H1 (cell line): ENCODE results near the gene ITPKB. TPM values are rescaled to one million over a fixed set of nuclear protein-coding genes. Genes with fewer than 3 reads are reported as not detected.

ENCODE experiments used
- polyA plus RNA-seq, 7 experiments: library from polyadenylated mRNA; depleted of rRNA in 3 of 7; stranded (reverse) in 5 of 7; unstranded in 2 of 7; fragments of >200 nt in 5 of 7; fragments of 200-250 nt in 2 of 7; gene quantifications; 1 replicate in 5 of 7; 2 replicates in 1 of 7; 4 replicates in 1 of 7; pipeline versions ENCODE4 v1.2.1 to v1.2.3, GENCODE V29; 2011 to 2013; ENCODE audit warnings: missing spikeins in 2 of 7, mixed read lengths in 2 of 7
- total RNA-seq: library from RNA; stranded (reverse); fragmentation: NEBNext Ultra II Directional; extraction: Animal tissue kit (Norgen Biotek cat#: 25700); gene quantifications from 2 replicates; pipeline ENCODE4 v1.2.1, GENCODE V29; 2021
- TF ChIP-seq, protein P1 (sequence below): fragments of 300-600 bp; sonication (generic); IDR thresholded peaks from 2 replicates; pipeline ENCODE4 v1.7.1; 2012; ENCODE audit warnings: low read length, moderate library complexity, mild to moderate bottlenecking, inconsistent platforms; ENCODE audit not compliant: insufficient replicate concordance

Gene ITPKB
- total and polyA plus RNA-seq, 2 of the 8 experiments (the other 6 are each of a cell fraction or from before 2014, with no cell fraction given): 1.7 to 4.8 TPM

DNA sequence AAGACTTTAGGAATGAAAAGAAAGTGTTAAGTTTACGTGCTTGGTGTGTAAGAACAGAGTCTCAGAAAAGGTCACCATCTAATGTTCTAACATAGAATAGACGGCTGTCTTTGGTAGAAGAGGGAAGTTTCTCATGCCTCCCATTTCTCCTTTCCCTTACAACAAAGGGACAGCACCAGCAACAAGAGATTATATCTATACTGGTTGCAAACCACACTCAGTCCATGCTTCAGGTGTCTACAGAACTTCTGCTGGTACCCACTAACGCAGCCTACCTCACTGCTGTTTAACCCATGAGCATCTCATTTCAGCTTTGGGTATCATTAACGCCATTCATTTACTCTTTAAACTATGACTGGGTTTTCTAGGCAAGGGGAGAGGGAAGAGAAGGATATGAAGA lies 9.2 kb upstream of the ITPKB start (continued):
- TF ChIP-seq, protein P1, sequence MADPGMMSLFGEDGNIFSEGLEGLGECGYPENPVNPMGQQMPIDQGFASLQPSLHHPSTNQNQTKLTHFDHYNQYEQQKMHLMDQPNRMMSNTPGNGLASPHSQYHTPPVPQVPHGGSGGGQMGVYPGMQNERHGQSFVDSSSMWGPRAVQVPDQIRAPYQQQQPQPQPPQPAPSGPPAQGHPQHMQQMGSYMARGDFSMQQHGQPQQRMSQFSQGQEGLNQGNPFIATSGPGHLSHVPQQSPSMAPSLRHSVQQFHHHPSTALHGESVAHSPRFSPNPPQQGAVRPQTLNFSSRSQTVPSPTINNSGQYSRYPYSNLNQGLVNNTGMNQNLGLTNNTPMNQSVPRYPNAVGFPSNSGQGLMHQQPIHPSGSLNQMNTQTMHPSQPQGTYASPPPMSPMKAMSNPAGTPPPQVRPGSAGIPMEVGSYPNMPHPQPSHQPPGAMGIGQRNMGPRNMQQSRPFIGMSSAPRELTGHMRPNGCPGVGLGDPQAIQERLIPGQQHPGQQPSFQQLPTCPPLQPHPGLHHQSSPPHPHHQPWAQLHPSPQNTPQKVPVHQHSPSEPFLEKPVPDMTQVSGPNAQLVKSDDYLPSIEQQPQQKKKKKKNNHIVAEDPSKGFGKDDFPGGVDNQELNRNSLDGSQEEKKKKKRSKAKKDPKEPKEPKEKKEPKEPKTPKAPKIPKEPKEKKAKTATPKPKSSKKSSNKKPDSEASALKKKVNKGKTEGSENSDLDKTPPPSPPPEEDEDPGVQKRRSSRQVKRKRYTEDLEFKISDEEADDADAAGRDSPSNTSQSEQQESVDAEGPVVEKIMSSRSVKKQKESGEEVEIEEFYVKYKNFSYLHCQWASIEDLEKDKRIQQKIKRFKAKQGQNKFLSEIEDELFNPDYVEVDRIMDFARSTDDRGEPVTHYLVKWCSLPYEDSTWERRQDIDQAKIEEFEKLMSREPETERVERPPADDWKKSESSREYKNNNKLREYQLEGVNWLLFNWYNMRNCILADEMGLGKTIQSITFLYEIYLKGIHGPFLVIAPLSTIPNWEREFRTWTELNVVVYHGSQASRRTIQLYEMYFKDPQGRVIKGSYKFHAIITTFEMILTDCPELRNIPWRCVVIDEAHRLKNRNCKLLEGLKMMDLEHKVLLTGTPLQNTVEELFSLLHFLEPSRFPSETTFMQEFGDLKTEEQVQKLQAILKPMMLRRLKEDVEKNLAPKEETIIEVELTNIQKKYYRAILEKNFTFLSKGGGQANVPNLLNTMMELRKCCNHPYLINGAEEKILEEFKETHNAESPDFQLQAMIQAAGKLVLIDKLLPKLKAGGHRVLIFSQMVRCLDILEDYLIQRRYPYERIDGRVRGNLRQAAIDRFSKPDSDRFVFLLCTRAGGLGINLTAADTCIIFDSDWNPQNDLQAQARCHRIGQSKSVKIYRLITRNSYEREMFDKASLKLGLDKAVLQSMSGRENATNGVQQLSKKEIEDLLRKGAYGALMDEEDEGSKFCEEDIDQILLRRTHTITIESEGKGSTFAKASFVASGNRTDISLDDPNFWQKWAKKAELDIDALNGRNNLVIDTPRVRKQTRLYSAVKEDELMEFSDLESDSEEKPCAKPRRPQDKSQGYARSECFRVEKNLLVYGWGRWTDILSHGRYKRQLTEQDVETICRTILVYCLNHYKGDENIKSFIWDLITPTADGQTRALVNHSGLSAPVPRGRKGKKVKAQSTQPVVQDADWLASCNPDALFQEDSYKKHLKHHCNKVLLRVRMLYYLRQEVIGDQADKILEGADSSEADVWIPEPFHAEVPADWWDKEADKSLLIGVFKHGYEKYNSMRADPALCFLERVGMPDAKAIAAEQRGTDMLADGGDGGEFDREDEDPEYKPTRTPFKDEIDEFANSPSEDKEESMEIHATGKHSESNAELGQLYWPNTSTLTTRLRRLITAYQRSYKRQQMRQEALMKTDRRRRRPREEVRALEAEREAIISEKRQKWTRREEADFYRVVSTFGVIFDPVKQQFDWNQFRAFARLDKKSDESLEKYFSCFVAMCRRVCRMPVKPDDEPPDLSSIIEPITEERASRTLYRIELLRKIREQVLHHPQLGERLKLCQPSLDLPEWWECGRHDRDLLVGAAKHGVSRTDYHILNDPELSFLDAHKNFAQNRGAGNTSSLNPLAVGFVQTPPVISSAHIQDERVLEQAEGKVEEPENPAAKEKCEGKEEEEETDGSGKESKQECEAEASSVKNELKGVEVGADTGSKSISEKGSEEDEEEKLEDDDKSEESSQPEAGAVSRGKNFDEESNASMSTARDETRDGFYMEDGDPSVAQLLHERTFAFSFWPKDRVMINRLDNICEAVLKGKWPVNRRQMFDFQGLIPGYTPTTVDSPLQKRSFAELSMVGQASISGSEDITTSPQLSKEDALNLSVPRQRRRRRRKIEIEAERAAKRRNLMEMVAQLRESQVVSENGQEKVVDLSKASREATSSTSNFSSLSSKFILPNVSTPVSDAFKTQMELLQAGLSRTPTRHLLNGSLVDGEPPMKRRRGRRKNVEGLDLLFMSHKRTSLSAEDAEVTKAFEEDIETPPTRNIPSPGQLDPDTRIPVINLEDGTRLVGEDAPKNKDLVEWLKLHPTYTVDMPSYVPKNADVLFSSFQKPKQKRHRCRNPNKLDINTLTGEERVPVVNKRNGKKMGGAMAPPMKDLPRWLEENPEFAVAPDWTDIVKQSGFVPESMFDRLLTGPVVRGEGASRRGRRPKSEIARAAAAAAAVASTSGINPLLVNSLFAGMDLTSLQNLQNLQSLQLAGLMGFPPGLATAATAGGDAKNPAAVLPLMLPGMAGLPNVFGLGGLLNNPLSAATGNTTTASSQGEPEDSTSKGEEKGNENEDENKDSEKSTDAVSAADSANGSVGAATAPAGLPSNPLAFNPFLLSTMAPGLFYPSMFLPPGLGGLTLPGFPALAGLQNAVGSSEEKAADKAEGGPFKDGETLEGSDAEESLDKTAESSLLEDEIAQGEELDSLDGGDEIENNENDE: no peak
